Endothelial cell of umbilical vein (primary cell): ENCODE measurements around the gene KLHL26. TPM values are rescaled to one million over a fixed set of nuclear protein-coding genes. Genes with fewer than 3 reads are reported as not detected.

Experiments
- BruUV-seq: library from RNA; stranded (reverse); fragments of 400-500 nt; replicated peaks from 2 replicates; lab custom pipeline; 2021; lab: Mats Ljungman, UMichigan
- CTCF ChIA-PET: fragments of 300-600, 350-600 bp; sonication (Branson Sonifier 250); formaldehyde crosslinking; loops from one replicate; lab custom pipeline; 2021; ENCODE audit warnings: antibody characterized with exemption, inconsistent platforms; lab: Charles Lee
- POLR2A ChIA-PET: fragments of 300-600, 350-600 bp; sonication (Branson Sonifier 250); formaldehyde crosslinking; loops from one replicate; lab custom pipeline; 2021; ENCODE audit warnings: antibody characterized with exemption, inconsistent platforms; lab: Charles Lee
- DNase-seq: peaks from one replicate; pipeline ENCODE4 v3.0.0-alpha.2; 2011; ENCODE audit warnings: low read depth, low spot score
- FAIRE-seq: peaks from 2 replicates; lab custom pipeline; 2011; peaks lifted over from hg19 to GRCh38; lab: Jason Lieb, UNC
- H2AFZ ChIP-seq: 2 replicates; pipeline ENCODE4 v1.6.0; 2012; ENCODE audit warnings: low read depth, low read length, control low read depth, inconsistent platforms
- H3K27ac ChIP-seq: 2 replicates; pipeline ENCODE4 v1.5.1; 2011; ENCODE audit warnings: low read depth, mild to moderate bottlenecking, control low read depth, low read length, moderate library complexity; ENCODE audit not compliant: insufficient read depth
- H3K27me3 ChIP-seq, 2 experiments: 2 replicates each; pipeline versions ENCODE4 v1.6.0 to v1.6.1; 2011; ENCODE audit warnings: low read length in 2 of 2, mixed read lengths in 1 of 2; ENCODE audit not compliant: control insufficient read depth in 2 of 2, insufficient read depth in 2 of 2
- H3K36me3 ChIP-seq, 2 experiments: 2 replicates in 1 of 2; 3 replicates in 1 of 2; pipeline ENCODE4 v1.5.1; 2011; ENCODE audit warnings: low read length in 2 of 2, mild to moderate bottlenecking in 1 of 2, moderate library complexity in 1 of 2; ENCODE audit not compliant: control insufficient read depth in 2 of 2, insufficient read depth in 2 of 2; ENCODE audit errors: extremely low read depth in 1 of 2
- H3K4me1 ChIP-seq: 3 replicates; pipeline ENCODE4 v1.5.1; 2011; ENCODE audit warnings: mild to moderate bottlenecking, low read length; ENCODE audit not compliant: control insufficient read depth, insufficient read depth; ENCODE audit errors: extremely low read depth
- H3K4me2 ChIP-seq: 2 replicates; pipeline ENCODE4 v1.6.1; 2011; ENCODE audit warnings: low read length, control low read depth, mixed read lengths; ENCODE audit not compliant: insufficient read depth
- H3K4me3 ChIP-seq, 3 experiments: fragments of 200-600 bp in 1 of 3; sonication (generic), shearing (Covaris generic) in 1 of 3; replicated peaks in 1 of 3; 2 replicates each; pipeline ENCODE4 v1.5.1; 2011 to 2016; ENCODE audit warnings: control low read depth in 3 of 3, low read length in 3 of 3, mild to moderate bottlenecking in 2 of 3, inconsistent platforms in 1 of 3, low read depth in 1 of 3, moderate library complexity in 1 of 3; ENCODE audit not compliant: insufficient read depth in 1 of 3
- H3K79me2 ChIP-seq: 2 replicates; pipeline ENCODE4 v1.6.0; 2012; ENCODE audit warnings: low read length, inconsistent platforms; ENCODE audit not compliant: control insufficient read depth, insufficient read depth
- H3K9ac ChIP-seq: replicated peaks from 2 replicates; pipeline ENCODE3; 2011; ENCODE audit warnings: low read length, control low read depth; ENCODE audit not compliant: insufficient read depth; ENCODE audit errors: extremely low read depth
- H3K9me1 ChIP-seq: replicated peaks from 3 replicates; pipeline ENCODE4 v1.6.0; 2011; ENCODE audit warnings: mild to moderate bottlenecking, low read length; ENCODE audit not compliant: control insufficient read depth, insufficient read depth; ENCODE audit errors: extremely low read depth
- H3K9me3 ChIP-seq: replicated peaks from 2 replicates; pipeline ENCODE4 v1.5.1; 2012; ENCODE audit warnings: low read length, inconsistent platforms; ENCODE audit not compliant: control insufficient read depth, insufficient read depth
- H4K20me1 ChIP-seq: replicated peaks from 2 replicates; pipeline ENCODE3; 2011; ENCODE audit warnings: mild to moderate bottlenecking, low read length; ENCODE audit not compliant: control insufficient read depth, insufficient read depth; ENCODE audit errors: extremely low read depth
- CTCF ChIP-seq, 2 donors: IDR thresholded peaks; 1 replicate in 1 of 2; 2 replicates in 1 of 2; pipeline ENCODE4 v1.5.1; 2011; ENCODE audit warnings: low read length in 2 of 2, mild to moderate bottlenecking in 2 of 2, moderate library complexity in 2 of 2, control low read depth in 1 of 2, inconsistent platforms in 1 of 2, low read depth in 1 of 2; ENCODE audit not compliant: insufficient read depth in 1 of 2; ENCODE audit errors: extremely low read depth in 1 of 2
- EZH2 ChIP-seq: IDR thresholded peaks from 2 replicates; pipeline ENCODE4 v1.6.1; 2012; ENCODE audit warnings: borderline replicate concordance, low read depth, mild to moderate bottlenecking, moderate library complexity, low read length, inconsistent platforms; ENCODE audit not compliant: severe bottlenecking
- FOS ChIP-seq: IDR thresholded peaks from 2 replicates; pipeline ENCODE4 v1.6.1; 2011; ENCODE audit warnings: mild to moderate bottlenecking, low read length, moderate library complexity, borderline replicate concordance; ENCODE audit not compliant: insufficient read depth
- GATA2 ChIP-seq: IDR thresholded peaks from 2 replicates; pipeline ENCODE4 v1.7.0; 2011; ENCODE audit warnings: low read depth, mild to moderate bottlenecking, moderate library complexity, mixed read lengths, low read length; ENCODE audit not compliant: insufficient read length, insufficient read depth
- JUN ChIP-seq: IDR thresholded peaks from 2 replicates; pipeline ENCODE4 v1.6.1; 2011; ENCODE audit warnings: borderline replicate concordance, low read depth; ENCODE audit not compliant: insufficient read length, insufficient read depth
- MAX ChIP-seq: IDR thresholded peaks from 2 replicates; pipeline ENCODE4 v1.6.1; 2011; ENCODE audit not compliant: insufficient read depth, insufficient read length
- MYC ChIP-seq: IDR thresholded peaks from one replicate; pipeline ENCODE4 v1.6.1; 2011; ENCODE audit warnings: mild to moderate bottlenecking, low read depth, low read length
- POLR2A ChIP-seq: IDR thresholded peaks from 2 replicates; pipeline ENCODE4 v1.6.1; 2012; ENCODE audit warnings: low read depth, mild to moderate bottlenecking, control low read depth, low read length
- POLR2AphosphoS5 ChIP-seq: IDR thresholded peaks from 2 replicates; pipeline ENCODE4 v1.6.1; 2012; ENCODE audit warnings: low read depth, mild to moderate bottlenecking, control low read depth, low read length, moderate library complexity; ENCODE audit not compliant: insufficient read depth
- dilution Hi-C: fragments of 300-500 bp; cut with MboI; formaldehyde crosslinking; loops from one replicate; pipeline ENCODE4 v1.15.0; 2019; ENCODE audit warnings: low sequenced_read_pairs; ENCODE audit not compliant: extremely low pct_ligation_motif_present
- intact Hi-C: fragments of 100-400 bp; cut with micrococcal nuclease; formaldehyde crosslinking; loops from one replicate; pipeline ENCODE4 v1.10.0; 2022
- polyA plus RNA-seq, 4 experiments: library from polyadenylated mRNA; depleted of rRNA in 3 of 4; stranded (reverse) in 3 of 4; unstranded in 1 of 4; fragments of >200 nt; gene quantifications; 2 replicates each; pipeline versions ENCODE4 v1.2.1 to v1.2.3, GENCODE V29; 2011 to 2012; ENCODE audit warnings: missing spikeins in 1 of 4
- total RNA-seq: library from RNA; stranded (reverse); gene quantifications from 2 replicates; pipeline ENCODE4 v1.2.3, GENCODE V29; 2021

Gene KLHL26
- total and polyA plus RNA-seq, 2 donors (not counting 3 experiments of a cell fraction or from before 2014, with no cell fraction given), result 2.4 to 6.2 TPM

GRCh38 chr19:18636183-18636968, 452 bp upstream of the KLHL26 start:
- Histone ChIP-seq H3K4me2 (no peak overlapping the region), H3K4me1 (peaks cover 4% of the 10 kb centered on the region), H3K9me3 (no peaks in the 10 kb centered on the region), H3K9me1 (no peaks in the 10 kb centered on the region), H3K9ac (no peak overlapping the region), H4K20me1 (no peaks in the 10 kb centered on the region), H3K27me3 (no peaks in the 10 kb centered on the region), H3K27ac (no peak overlapping the region), H3K79me2 (no peaks in the 10 kb centered on the region), H3K4me3 (peak overlapping the region in 2 of 3 experiments; percentile 3 to 60), H3K36me3 (no peaks in the 10 kb centered on the region), H2AFZ (peak overlapping the region; percentile 83)
- BruUV-seq, result no TSS peak
- peak; percentile 93 for FAIRE-seq
- peak; percentile 96 for DNase-seq
- TF ChIP-seq POLR2AphosphoS5 (no peak), GATA2 (no peak), JUN (no peak), POLR2A (no peak), CTCF (IDR thresholded peaks at IDR 0.05; ENCODE audit: extremely low read depth in 1 of 2, insufficient read depth in 1 of 2, low read depth in 1 of 2, low read length in 2 of 2) (no peak), FOS (no peak), MAX (no peak), EZH2 (no peak), MYC (no peak)
- intact Hi-C loops (loop anchor here (1.0 to 2.0 kb wide), 2 partner anchors 14 to 26 kb away; no protein-coding TSS in a partner anchor), dilution Hi-C loops (no loop called here)
- POLR2A ChIA-PET, result no interaction called here
- CTCF ChIA-PET, result interaction anchor here (1.2 kb wide), 1 partner anchor 12 kb away, joined by 8 read pairs; no protein-coding TSS in a partner anchor
